MCF 10A (cell line): ENCODE data around the gene DDX10. TPM values are rescaled to one million over a fixed set of nuclear protein-coding genes. Genes with fewer than 3 reads are reported as not detected.
"Not testable (repeated sequence)": the region's sequence is repeated elsewhere in the genome, so short reads cannot be mapped to it uniquely, and the experiment has no call there.

Experiments used
- BruUV-seq: library from RNA; stranded (reverse); fragments of 400-500 nt; replicated peaks from 2 replicates; lab custom pipeline; 2021; lab: Mats Ljungman, UMichigan
- CTCF ChIA-PET: fragments of 300-600 bp; sonication (Branson Sonifier 250); formaldehyde crosslinking; extraction: SDS; loops from one replicate; lab custom pipeline; 2021; ENCODE audit warnings: antibody characterized with exemption, inconsistent platforms; lab: Yijun Ruan, JAX
- POLR2A ChIA-PET: fragments of 300-600, 350-650 bp; sonication (Branson Sonifier 250); formaldehyde crosslinking; extraction: SDS; loops from one replicate; lab custom pipeline; 2020; ENCODE audit warnings: antibody characterized with exemption, inconsistent platforms; lab: Yijun Ruan, JAX
- DNase-seq: peaks from one replicate; pipeline ENCODE4 v3.0.0-alpha.2; 2018; ENCODE audit not compliant: unreplicated experiment
- H3K27ac Mint-ChIP-seq: one replicate; pipeline ENCODE4 v1.8.0; 2022; ENCODE audit warnings: mild to moderate bottlenecking, low read depth, mixed read lengths; ENCODE audit not compliant: unreplicated experiment
- H3K27me3 Mint-ChIP-seq: one replicate; pipeline ENCODE4 v1.8.0; 2022; ENCODE audit warnings: mixed read lengths; ENCODE audit not compliant: insufficient read depth, unreplicated experiment
- H3K36me3 Mint-ChIP-seq: one replicate; pipeline ENCODE4 v1.8.0; 2022; ENCODE audit warnings: mild to moderate bottlenecking, moderate library complexity, mixed read lengths; ENCODE audit not compliant: insufficient read depth, unreplicated experiment
- H3K4me1 Mint-ChIP-seq: one replicate; pipeline ENCODE4 v1.8.0; 2022; ENCODE audit warnings: mixed read lengths; ENCODE audit not compliant: insufficient read depth, unreplicated experiment
- H3K4me3 Mint-ChIP-seq: one replicate; pipeline ENCODE4 v1.8.0; 2022; ENCODE audit warnings: mild to moderate bottlenecking, moderate library complexity, mixed read lengths; ENCODE audit not compliant: unreplicated experiment
- H3K9me3 Mint-ChIP-seq: one replicate; pipeline ENCODE4 v1.8.0; 2022; ENCODE audit warnings: mixed read lengths; ENCODE audit not compliant: unreplicated experiment
- intact Hi-C: fragments of 100-400 bp; cut with micrococcal nuclease; formaldehyde crosslinking; loops from 2 replicates; pipeline ENCODE4 v1.14.1; 2022
- total RNA-seq: library from RNA; stranded (reverse); gene quantifications from 2 replicates; pipeline ENCODE4 v1.2.3, GENCODE V29; 2022
- TF ChIP-seq, protein P1 (sequence below): fragments of 200-600 bp; IDR thresholded peaks from one replicate; pipeline ENCODE4 v1.8.0; 2022; ENCODE audit warnings: antibody characterized with exemption, mild to moderate bottlenecking; ENCODE audit not compliant: unreplicated experiment

Gene DDX10
- total RNA-seq, 1 experiment from 2014 or later, result 113 TPM

GRCh38 chr11:108648528-108648885 lies 16.4 kb upstream of the DDX10 start:
- no peaks in the 10 kb centered on the region for H3K27me3 Mint-ChIP-seq
- peak overlapping the region; percentile 90 for H3K27ac Mint-ChIP-seq
- no peak for DNase-seq
- ChIA-PET CTCF (interaction anchor here (0.5 to 1.9 kb wide), 23 partner anchors 9 to 530 kb away, joined by 3 to 8 read pairs (median 3); no protein-coding TSS in a partner anchor), POLR2A (interaction anchor here (0.7 to 2.9 kb wide), 14 partner anchors 16 to 430 kb away, joined by 3 to 12 read pairs (median 4); partner anchors contain the start of genes ATM, C11orf65, DDX10 and EXPH5)
- H3K36me3 Mint-ChIP-seq, result no peaks in the 10 kb centered on the region
- H3K9me3 Mint-ChIP-seq, result peaks cover 7% of the 10 kb centered on the region
- TF ChIP-seq, protein P1, sequence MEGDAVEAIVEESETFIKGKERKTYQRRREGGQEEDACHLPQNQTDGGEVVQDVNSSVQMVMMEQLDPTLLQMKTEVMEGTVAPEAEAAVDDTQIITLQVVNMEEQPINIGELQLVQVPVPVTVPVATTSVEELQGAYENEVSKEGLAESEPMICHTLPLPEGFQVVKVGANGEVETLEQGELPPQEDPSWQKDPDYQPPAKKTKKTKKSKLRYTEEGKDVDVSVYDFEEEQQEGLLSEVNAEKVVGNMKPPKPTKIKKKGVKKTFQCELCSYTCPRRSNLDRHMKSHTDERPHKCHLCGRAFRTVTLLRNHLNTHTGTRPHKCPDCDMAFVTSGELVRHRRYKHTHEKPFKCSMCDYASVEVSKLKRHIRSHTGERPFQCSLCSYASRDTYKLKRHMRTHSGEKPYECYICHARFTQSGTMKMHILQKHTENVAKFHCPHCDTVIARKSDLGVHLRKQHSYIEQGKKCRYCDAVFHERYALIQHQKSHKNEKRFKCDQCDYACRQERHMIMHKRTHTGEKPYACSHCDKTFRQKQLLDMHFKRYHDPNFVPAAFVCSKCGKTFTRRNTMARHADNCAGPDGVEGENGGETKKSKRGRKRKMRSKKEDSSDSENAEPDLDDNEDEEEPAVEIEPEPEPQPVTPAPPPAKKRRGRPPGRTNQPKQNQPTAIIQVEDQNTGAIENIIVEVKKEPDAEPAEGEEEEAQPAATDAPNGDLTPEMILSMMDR, result no peak
- H3K4me3 Mint-ChIP-seq, result peak overlapping the region; percentile 36
- intact Hi-C loops, result loop anchor here (1.0 to 5.0 kb wide), 6 partner anchors 55 to 528 kb away; partner anchors contain the start of genes ACAT1, C11orf65 and EXPH5
- BruUV-seq, result no TSS peak
- peaks cover 15% of the 10 kb centered on the region for H3K4me1 Mint-ChIP-seq

DNA sequence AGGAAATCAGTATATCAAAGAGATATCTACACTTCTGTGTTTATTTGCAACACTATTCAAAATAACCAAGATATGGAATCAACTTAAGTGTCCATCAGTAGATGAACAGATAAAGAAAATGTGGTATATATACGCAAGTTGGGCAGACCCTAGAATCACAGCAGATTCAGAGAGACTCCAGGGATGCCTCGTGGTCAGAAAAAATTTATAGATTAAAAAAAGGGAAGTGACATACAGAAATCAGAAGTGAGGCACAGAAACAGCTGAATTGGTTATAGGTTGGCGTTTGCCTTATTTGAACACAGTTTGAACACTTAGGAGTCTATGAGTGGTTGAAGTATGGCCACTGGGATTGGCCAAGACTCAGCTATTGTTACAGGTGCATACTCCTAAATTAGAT lies 10.8 kb upstream of the DDX10 start:
- POLR2A ChIA-PET, result interaction anchor here (1.4 to 2.1 kb wide), 2 partner anchors 11 to 536 kb away, joined by 4 to 8 read pairs; partner anchors contain the start of gene DDX10
- BruUV-seq, H3K36me3 Mint-ChIP-seq, H3K4me1 Mint-ChIP-seq, H3K9me3 Mint-ChIP-seq, H3K27ac Mint-ChIP-seq, H3K27me3 Mint-ChIP-seq, DNase-seq, H3K4me3 Mint-ChIP-seq: not testable (repeated sequence)
- intact Hi-C loops, result loop anchor here (2.0 kb wide), 3 partner anchors 431 to 1285 kb away; partner anchors contain the start of genes ATM and NPAT
- CTCF ChIA-PET, result interaction anchor here (0.6 to 1.4 kb wide), 7 partner anchors 10 to 536 kb away, joined by 3 to 8 read pairs (median 3); partner anchors contain the start of gene DDX10

DNA sequence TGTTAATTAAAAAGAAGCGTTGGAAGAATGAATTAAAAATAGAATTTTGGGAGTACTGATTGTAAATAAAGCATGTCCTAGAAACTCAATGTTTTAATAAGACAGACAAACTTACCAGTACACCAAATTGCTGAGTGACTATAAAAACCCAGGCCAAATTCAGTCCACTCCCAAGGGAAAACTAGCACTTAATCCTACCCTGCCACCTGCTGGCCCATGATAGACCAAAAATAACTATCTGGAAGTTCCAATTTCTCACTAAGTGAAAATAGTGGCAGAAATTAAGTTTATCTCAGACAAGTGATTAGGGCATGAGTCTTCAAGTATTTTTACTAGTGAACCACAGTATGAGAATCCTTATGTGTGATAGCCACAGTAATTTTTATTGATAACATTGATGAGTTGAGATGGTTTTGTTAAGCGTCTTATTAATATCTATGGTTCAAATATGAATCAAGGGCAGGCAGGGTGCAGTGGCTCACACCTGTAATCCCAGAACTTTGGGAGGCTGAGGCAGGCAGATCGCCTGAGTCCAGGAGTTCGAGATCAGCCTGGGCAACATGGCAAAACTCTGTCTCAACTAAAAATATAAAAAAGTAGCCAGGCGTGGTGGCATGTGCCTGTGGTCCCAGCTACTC lies 9.8 kb upstream of the DDX10 start:
- peak; percentile 74 for DNase-seq
- peaks cover 7% of the 10 kb centered on the region for H3K9me3 Mint-ChIP-seq
- no peaks in the 10 kb centered on the region for H3K4me1 Mint-ChIP-seq
- POLR2A ChIA-PET, result interaction anchor here (0.7 to 2.2 kb wide), 3 partner anchors 10 to 1199 kb away, joined by 3 to 10 read pairs (median 5); partner anchors contain the start of genes ATM and DDX10
- intact Hi-C loops, result loop anchor here (2.0 to 5.0 kb wide), 6 partner anchors 353 to 1284 kb away; partner anchors contain the start of genes ATM and NPAT
- no peak overlapping the region for H3K4me3 Mint-ChIP-seq
- BruUV-seq, result no TSS peak
- CTCF ChIA-PET, result interaction anchor here (0.6 to 2.0 kb wide), 5 partner anchors 8 to 1285 kb away, joined by 3 to 13 read pairs (median 4); partner anchors contain the start of gene DDX10
- no peak overlapping the region for H3K27ac Mint-ChIP-seq
- H3K27me3 Mint-ChIP-seq, result no peaks in the 10 kb centered on the region
- H3K36me3 Mint-ChIP-seq, result no peaks in the 10 kb centered on the region
- TF ChIP-seq, protein P1, result peak; percentile 79

DNA sequence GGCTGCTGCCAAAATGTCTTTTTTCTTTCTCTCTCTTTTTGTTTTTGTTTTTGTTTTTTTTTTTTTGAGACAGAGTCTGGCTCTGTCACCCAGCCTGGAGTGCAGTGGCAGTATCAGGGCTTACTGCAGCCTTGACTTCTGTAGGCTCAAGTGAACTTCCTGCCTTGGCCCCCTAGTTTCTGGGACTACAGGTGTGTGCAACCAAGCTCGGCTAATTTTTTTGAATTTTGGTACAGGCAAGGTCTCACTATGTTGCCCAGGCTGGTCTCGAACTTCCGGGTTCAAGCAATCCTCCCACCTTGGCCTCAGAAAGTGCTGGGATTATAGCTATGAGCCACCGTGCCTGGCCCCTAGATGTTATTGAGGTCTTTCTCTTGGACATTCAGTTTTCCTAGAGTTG lies 2.2 kb upstream of the DDX10 start:
- no peak for DNase-seq
- peaks cover 13% of the 10 kb centered on the region for H3K4me1 Mint-ChIP-seq
- no peak overlapping the region for H3K4me3 Mint-ChIP-seq
- peaks cover 5% of the 10 kb centered on the region for H3K36me3 Mint-ChIP-seq
- no peaks in the 10 kb centered on the region for H3K27me3 Mint-ChIP-seq
- no peak overlapping the region for H3K27ac Mint-ChIP-seq
- CTCF ChIA-PET, result interaction anchor here (0.5 to 2.8 kb wide), 4 partner anchors 9 to 916 kb away, joined by 3 to 8 read pairs (median 3); no protein-coding TSS in a partner anchor
- H3K9me3 Mint-ChIP-seq, result no peaks in the 10 kb centered on the region
- intact Hi-C loops, result no loop called here
- BruUV-seq, result no TSS peak
- POLR2A ChIA-PET, result no interaction called here
- TF ChIP-seq, protein P1, result no peak
